T follicular helper cell (primary cell): ENCODE data around the gene HTRA2.
A peak's percentile ranks its signal among the peaks of the same experiment; 100 is the strongest.
"Not testable (repeated sequence)": the region's sequence is repeated elsewhere in the genome, so short reads cannot be mapped to it uniquely, and the experiment has no call there.

ENCODE experiments used
- DNase-seq: peaks from one replicate; pipeline ENCODE4 v3.0.0-alpha.2; 2020; ENCODE audit warnings: low read depth
- total RNA-seq, 2 experiments: gene quantifications; one replicate each; lab custom pipeline; 2026; lab: John Stamatoyannopoulos, UW

HTRA2 gene
- 40.7 to 46.3 reads per million in 2 experiments for total RNA-seq

- peak; percentile 74 for DNase-seq
Observed at GRCh38 chr2:74529357-74530238, at the start of gene HTRA2, which contains the start of gene AUP1. Gene HTRA2, plus strand, starts transcription at chr2:74529933. Its CDS starts 74 bp downstream, at chr2:74530007. Gene AUP1, minus strand, starts transcription at chr2:74529706. Its CDS starts 77 bp downstream, at chr2:74529629.

GRCh38 chr2:74481431-74481830, 48.3 kb upstream of the HTRA2 start:
- DNase-seq: no peak

- peak; percentile 23 for DNase-seq
Observed at GRCh38 chr2:74481961-74482800, 47.6 kb upstream of the HTRA2 start.

- peak; percentile 90 for DNase-seq
Observed at GRCh38 chr2:74482801-74483674, 46.7 kb upstream of the HTRA2 start, which contains the start of the genes CCDC142 and TTC31. Gene CCDC142, minus strand, starts transcription at chr2:74482998. Its CDS starts 161 bp downstream, at chr2:74482837. Gene TTC31, plus strand, starts transcription at chr2:74483081. Its CDS starts 15 bp downstream, at chr2:74483096.

GRCh38 chr2:74483675-74484164, 46.0 kb upstream of the HTRA2 start:
- DNase-seq: not testable (repeated sequence)

GRCh38 chr2:74486141-74486540, 43.6 kb upstream of the HTRA2 start:
- DNase-seq: no peak

- DNase-seq: no peak
Observed at GRCh38 chr2:74488643-74489481, 40.9 kb upstream of the HTRA2 start.

GRCh38 chr2:74489906-74490305, 39.8 kb upstream of the HTRA2 start:
- no peak for DNase-seq

- DNase-seq: no peak
Observed at GRCh38 chr2:74491648-74492544, 37.8 kb upstream of the HTRA2 start.

GRCh38 chr2:74493546-74493945, 36.2 kb upstream of the HTRA2 start:
- DNase-seq: no peak

- DNase-seq: no peak
Observed at GRCh38 chr2:74495440-74495839, 34.3 kb upstream of the HTRA2 start.

GRCh38 chr2:74496997-74497776, 32.5 kb upstream of the HTRA2 start:
- DNase-seq: no peak

GRCh38 chr2:74497777-74498499, 31.8 kb upstream of the HTRA2 start:
- no peak for DNase-seq

GRCh38 chr2:74498500-74499266, 31.1 kb upstream of the HTRA2 start:
- no peak for DNase-seq

- no peak for DNase-seq
Observed at GRCh38 chr2:74499267-74499939, 30.3 kb upstream of the HTRA2 start, which contains the start of gene LBX2. Gene LBX2, minus strand, starts transcription at chr2:74499603. Its CDS starts 66 bp downstream, at chr2:74499537.

GRCh38 chr2:74499940-74500577, 29.7 kb upstream of the HTRA2 start:
- no peak for DNase-seq
